Stimulated activated CD4-positive, alpha-beta T cell treated with anti-CD3 and anti-CD28 coated beads, TNF-alpha, amount 100 ng/mL, for 24 hours (primary cell): ENCODE results near the gene CCDC174.

Experiments
- DNase-seq, 3 experiments: peaks; one replicate each; pipeline ENCODE4 v3.0.0-alpha.2; 2020; ENCODE audit warnings: low read depth in 3 of 3

The CCDC174 gene

GRCh38 chr3:14701676-14702075 lies 50.1 kb downstream of the CCDC174 start:
- DNase-seq, result no peak

DNA sequence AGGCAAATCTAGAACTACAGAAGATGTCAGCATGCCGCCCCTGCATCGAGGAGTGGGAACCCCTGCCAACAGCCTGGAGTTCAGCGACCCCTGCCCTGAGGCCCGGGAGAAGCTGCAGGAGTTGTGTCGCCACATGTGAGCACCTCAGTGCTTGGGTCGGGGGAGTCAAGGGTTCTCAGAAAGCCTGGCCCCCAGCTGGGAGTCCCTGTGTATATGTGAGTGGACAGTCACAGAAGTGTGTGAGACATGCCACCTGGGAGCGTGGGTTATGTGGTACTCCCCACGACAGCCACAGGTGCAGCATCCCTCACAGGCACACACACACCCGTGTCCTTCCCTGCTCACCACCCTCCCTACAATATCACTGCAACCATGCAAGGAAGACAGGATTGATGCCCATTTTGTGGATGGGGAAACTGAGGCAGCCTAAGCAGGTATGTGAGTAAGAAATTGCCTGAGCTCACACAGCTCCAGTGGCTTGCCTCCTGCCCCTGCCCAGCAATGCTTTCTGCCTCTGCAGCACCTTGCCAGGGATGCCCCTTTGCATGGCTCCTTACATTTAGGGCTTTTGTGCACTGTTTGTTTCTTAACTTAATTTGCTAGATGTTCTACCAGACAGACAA lies 51.7 kb downstream of the CCDC174 start:
- no peak for DNase-seq

DNA sequence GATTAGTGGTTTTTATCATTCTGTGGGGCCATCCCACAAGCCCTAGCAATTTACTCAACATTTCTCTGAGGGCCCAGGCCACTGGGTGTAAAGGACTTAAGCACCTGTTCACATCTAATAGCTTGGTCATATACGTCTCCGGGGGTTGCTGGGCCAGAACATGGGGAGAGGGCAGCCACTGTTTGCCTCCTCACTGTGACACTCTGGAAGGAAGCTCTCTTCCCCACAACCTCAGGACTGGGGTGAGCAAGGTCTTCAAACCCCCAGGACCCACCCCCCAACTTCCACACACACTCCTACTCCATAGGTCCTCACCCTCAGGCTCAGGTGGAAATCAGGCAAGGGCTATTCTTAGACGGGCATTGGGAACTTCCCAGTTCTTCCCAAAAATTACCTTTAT lies 52.2 kb downstream of the CCDC174 start:
- no peak for DNase-seq

DNA sequence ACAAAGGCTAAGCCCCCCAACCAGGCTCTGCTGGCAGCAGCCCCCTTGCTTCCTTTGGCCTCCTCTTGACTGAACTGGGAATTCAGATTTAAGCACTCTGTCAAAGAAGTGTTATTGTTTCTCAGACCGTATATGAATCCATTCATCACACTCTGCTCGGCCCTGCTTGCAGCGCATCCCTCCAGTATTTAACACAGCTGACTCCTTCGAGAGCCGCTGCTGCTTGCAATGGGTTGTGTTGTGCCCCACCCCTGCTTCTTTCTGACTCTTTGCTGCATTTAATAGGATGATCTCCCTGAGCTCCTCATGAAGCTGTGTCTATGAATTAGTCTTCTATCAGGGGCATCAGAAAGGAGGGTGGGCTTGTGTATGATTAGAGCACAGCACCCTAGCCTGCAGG lies 54.5 kb downstream of the CCDC174 start:
- no peak for DNase-seq

DNA sequence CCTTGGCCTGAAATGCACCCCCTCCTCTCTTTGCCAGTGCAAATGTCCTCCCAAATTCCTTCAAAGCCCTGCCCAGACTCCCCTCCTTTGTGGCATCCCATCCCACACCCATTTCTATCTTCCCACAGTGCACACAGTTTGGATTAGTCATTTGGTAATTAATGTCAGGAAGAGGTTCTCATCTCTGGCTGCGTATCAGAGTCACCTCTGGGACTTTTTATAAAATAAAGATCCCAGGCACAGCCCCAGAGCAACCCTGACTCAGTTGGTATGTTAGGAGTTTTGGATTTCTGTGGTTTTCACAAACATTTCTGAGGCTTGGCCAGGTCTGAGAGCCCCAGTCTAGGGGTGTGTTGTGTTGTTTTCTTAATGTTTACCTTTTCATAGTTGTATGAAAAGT lies 65.0 kb downstream of the CCDC174 start:
- no peak for DNase-seq

DNA sequence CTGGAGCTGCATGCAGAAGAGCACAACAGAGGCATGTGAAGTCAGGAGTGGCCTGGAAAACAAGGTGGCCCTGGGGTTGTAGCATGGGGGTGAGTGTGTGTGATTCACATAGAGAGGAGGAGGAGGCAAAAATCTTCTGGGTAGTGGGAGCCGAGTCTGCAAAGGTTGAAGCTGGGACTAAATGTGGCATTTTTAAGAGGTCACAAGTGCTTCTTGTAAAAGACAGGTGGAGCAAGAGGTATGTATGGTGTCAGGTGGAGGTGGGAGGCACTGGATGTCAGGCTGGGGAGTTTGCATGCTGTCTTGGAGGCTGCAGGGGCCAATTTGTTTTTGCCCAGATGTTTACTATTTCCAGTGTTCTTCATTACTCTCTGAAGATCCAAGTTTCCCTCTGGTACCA lies 65.7 kb downstream of the CCDC174 start:
- DNase-seq, result no peak

- DNase-seq, result no peak
Observed at GRCh38 chr3:14718539-14718938, 67.0 kb downstream of the CCDC174 start.

- DNase-seq, result no peak
Observed at GRCh38 chr3:14719006-14719405, 67.4 kb downstream of the CCDC174 start.

DNA sequence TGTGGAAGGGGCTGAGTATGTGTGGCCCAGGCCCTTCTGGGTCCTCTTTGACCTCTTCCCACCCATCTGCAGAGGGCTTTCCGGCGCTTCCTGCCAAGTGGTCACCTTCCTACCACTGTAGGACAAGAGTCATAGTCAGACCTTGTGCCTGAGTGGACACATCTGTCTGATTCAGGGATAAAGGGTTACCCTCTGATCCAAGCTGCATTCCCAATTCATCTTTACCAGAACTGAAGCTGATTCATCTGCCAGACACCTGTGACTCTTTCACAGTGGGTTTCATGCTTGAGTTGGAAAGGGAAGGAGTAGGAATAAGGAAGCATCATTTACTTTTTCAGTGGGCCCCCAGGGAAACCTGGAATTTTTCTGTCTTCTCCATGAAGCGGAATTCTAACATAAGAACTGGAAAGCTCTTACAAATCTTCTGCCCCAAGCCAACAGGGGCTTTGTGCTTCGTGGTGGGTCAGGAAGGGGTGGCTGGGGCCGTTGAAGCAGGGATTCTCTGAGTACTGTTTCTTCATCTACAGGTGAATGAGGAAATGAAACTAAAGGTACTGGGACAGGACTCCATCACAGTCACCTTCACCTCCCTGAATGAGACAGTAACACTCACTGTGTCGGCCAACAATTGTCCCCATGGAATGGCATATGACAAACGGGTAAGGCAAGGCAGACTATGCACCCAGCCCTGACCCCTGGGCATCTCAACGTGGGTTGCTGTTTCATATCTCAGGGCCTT lies 69.7 kb downstream of the CCDC174 start:
- DNase-seq, result no peak
